Measurements from ENCODE around the gene CXADR.
"Not testable (repeated sequence)": the region's sequence is repeated elsewhere in the genome, so short reads cannot be mapped to it uniquely, and the experiment has no call there.

The CXADR gene

DNA sequence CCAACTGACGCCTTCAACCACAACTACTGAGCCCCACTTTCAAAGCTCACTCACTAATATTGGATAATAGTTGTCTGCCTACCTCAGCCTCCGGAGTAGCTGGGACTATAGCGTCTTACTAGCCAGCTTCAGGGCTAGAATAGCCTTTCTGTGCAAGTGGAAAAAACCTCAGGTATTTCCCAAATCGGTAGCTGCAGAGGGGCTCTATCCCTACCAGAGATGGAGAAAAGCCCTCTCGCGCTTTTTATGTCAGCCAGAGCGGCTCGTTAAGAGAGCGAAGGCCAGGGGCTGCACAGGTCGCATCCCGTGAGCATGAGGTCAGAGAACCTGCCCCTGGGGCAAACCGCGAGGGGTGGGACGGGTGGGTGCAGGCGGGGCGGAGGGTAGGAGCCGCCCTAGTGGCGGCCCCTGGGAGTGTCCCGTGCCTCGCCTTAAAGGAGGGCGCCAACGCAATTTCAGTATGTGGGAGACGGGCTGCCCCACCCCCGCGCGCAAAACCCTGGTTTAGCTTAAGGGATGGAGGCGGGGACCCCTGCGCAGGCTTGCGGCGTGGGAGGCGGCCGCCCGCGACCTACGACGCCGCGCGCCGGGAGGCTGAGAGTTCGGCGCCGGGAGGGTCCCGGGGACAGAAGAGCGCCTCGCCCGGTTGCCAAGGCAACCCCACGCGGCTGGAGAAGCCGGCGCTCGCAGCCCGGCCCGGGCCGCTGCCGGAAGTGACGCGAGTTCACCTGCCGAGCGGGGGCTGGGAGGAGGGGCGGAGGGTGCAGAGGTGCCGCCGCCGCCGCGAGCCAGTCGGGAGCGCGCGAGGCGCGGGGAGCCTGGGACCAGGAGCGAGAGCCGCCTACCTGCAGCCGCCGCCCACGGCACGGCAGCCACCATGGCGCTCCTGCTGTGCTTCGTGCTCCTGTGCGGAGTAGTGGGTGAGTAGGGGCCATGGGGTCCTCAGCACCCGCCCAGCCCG, at the start of gene CXADR:
TSS of gene CXADR (plus strand) at position 791 of the 961 bp plus-strand sequence. CDS start at position 878, 87 bp downstream.
- Histone ChIP-seq H3K4me1 (ENCODE audit: control insufficient read depth, insufficient read depth, low read length) (no peaks in the 10 kb centered on the region), H3K36me3 (ENCODE audit: control insufficient read depth, insufficient read depth, low read length) (no peaks in the 10 kb centered on the region), H3K9ac (ENCODE audit: low read length) (peak within 1 kb of the TSS; percentile 43), H3K27ac (ENCODE audit: low read depth, low read length) (no peak within 1 kb of the TSS), H3K27me3 (ENCODE audit: control insufficient read depth, insufficient read depth, low read length) (no peaks in the 10 kb centered on the region), H3K4me3 (ENCODE audit: low read length) (peak within 1 kb of the TSS; percentile 67)

- Histone ChIP-seq H3K9ac (ENCODE audit: low read length) (no peak overlapping the region), H3K4me1 (ENCODE audit: control insufficient read depth, insufficient read depth, low read length) (no peaks in the 10 kb centered on the region), H3K36me3 (ENCODE audit: control insufficient read depth, insufficient read depth, low read length) (no peaks in the 10 kb centered on the region), H3K27ac (ENCODE audit: low read depth, low read length) (no peak overlapping the region), H3K4me3 (ENCODE audit: low read length) (no peak overlapping the region), H3K27me3 (ENCODE audit: control insufficient read depth, insufficient read depth, low read length) (no peaks in the 10 kb centered on the region)
These were observed 46.7 kb upstream of the CXADR start for GRCh38 chr21:17466166-17466565.

GRCh38 chr21:17467392-17467791, 45.5 kb upstream of the CXADR start:
- H3K27ac ChIP-seq (ENCODE audit: low read depth, low read length), result no peak overlapping the region
- H3K9ac ChIP-seq (ENCODE audit: low read length), result no peak overlapping the region
- no peak overlapping the region for H3K4me3 ChIP-seq (ENCODE audit: low read length)
- no peaks in the 10 kb centered on the region for H3K27me3 ChIP-seq (ENCODE audit: control insufficient read depth, insufficient read depth, low read length)
- H3K36me3 ChIP-seq (ENCODE audit: control insufficient read depth, insufficient read depth, low read length), result no peaks in the 10 kb centered on the region
- H3K4me1 ChIP-seq (ENCODE audit: control insufficient read depth, insufficient read depth, low read length), result no peaks in the 10 kb centered on the region

DNA sequence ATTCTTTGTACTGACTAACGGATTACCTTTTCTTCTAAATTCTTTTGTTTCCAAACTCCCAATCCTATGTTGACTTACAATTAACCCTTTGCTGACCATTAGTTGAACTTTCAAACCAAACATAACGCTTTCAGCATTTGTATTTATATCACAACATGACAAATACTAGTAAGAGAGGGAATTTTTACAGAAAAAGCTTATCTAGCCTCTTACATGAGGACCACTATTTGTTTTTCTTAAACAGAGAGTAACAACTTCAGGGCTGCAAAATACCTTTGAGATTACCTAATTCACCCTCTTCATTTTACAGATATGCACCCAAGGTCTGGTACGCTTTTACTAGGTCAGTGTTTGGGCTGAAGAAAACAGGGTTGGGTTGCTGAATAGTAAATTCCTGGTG, 45.0 kb upstream of the CXADR start:
- Histone ChIP-seq H3K27ac (ENCODE audit: low read depth, low read length) (no peak overlapping the region), H3K9ac (ENCODE audit: low read length) (no peak overlapping the region), H3K4me3 (ENCODE audit: low read length) (no peak overlapping the region), H3K4me1 (ENCODE audit: control insufficient read depth, insufficient read depth, low read length) (no peaks in the 10 kb centered on the region), H3K27me3 (ENCODE audit: control insufficient read depth, insufficient read depth, low read length) (no peaks in the 10 kb centered on the region), H3K36me3 (ENCODE audit: control insufficient read depth, insufficient read depth, low read length) (no peaks in the 10 kb centered on the region)

DNA sequence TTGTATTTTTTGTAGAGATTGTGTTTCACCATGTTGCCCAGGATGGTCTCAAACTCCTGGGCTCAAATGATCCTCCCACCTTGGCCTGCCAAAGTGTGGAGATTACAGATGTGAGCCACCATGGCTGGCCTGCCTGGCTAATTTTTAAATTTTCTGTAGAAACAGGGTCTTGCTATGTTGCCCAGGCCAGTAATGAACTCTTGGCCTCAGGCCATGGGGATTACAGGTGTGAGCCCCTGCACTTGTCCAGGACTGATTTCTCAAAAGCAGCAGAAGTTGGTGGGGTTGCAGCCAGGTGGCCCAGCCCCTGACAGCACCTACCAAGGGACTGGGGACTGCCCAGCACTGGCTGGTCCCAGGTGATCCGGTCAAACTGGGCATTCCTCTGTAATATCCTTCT, 44.1 kb upstream of the CXADR start:
- H3K4me1 ChIP-seq (ENCODE audit: control insufficient read depth, insufficient read depth, low read length), result no peaks in the 10 kb centered on the region
- no peak overlapping the region for H3K9ac ChIP-seq (ENCODE audit: low read length)
- no peaks in the 10 kb centered on the region for H3K36me3 ChIP-seq (ENCODE audit: control insufficient read depth, insufficient read depth, low read length)
- no peak overlapping the region for H3K4me3 ChIP-seq (ENCODE audit: low read length)
- no peak overlapping the region for H3K27ac ChIP-seq (ENCODE audit: low read depth, low read length)
- H3K27me3 ChIP-seq (ENCODE audit: control insufficient read depth, insufficient read depth, low read length), result no peaks in the 10 kb centered on the region

DNA sequence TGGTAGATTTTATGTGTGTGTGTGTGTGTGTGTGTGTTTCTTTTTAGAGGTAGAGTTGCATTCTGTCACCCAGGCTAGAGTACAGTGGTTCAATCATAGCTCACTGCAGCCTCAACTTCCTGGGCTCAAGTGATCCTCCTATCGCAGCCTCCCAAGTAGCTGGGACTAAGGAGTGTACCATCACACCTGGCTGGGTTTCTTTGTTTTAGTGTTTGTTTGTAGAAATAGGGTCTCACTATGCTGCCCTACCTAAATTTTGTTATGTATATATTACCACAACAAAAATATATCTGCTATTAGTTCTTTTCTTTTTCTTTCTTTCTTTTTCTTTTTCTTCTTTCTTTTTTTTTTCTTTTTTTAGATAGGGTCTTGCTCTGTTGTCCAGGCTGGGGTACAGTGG, 43.1 kb upstream of the CXADR start:
- Histone ChIP-seq H3K27ac (ENCODE audit: low read depth, low read length) (no peak overlapping the region), H3K4me1 (ENCODE audit: control insufficient read depth, insufficient read depth, low read length) (no peaks in the 10 kb centered on the region), H3K9ac (ENCODE audit: low read length) (no peak overlapping the region), H3K36me3 (ENCODE audit: control insufficient read depth, insufficient read depth, low read length) (no peaks in the 10 kb centered on the region), H3K27me3 (ENCODE audit: control insufficient read depth, insufficient read depth, low read length) (no peaks in the 10 kb centered on the region), H3K4me3 (ENCODE audit: low read length) (no peak overlapping the region)

DNA sequence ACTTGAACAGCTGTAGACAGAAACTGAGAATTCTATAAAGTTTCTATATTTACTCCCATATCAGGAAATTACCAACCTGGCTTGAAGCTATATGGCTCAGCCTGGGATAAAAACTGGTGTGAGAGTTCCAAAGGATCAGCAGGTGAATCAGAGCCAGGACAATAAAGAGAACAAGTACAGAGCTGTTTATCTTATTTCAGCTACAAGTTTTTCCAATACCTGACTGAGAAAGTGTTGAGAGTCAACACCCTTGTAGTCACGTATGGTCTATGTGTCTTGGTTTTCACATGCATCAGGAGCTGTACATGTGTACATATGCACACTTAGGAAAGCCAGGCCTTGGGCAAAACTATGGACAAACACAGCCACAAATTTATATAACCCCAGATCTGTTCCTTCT, 40.7 kb upstream of the CXADR start:
- Histone ChIP-seq H3K27me3 (ENCODE audit: control insufficient read depth, insufficient read depth, low read length) (no peaks in the 10 kb centered on the region), H3K27ac (ENCODE audit: low read depth, low read length) (no peak overlapping the region), H3K36me3 (ENCODE audit: control insufficient read depth, insufficient read depth, low read length) (no peaks in the 10 kb centered on the region), H3K4me1 (ENCODE audit: control insufficient read depth, insufficient read depth, low read length) (no peaks in the 10 kb centered on the region), H3K9ac (ENCODE audit: low read length) (no peak overlapping the region), H3K4me3 (ENCODE audit: low read length) (no peak overlapping the region)

- H3K4me3 ChIP-seq (ENCODE audit: low read length), result no peak overlapping the region
- H3K36me3 ChIP-seq (ENCODE audit: control insufficient read depth, insufficient read depth, low read length), result no peaks in the 10 kb centered on the region
- H3K27ac ChIP-seq (ENCODE audit: low read depth, low read length), result no peak overlapping the region
- no peaks in the 10 kb centered on the region for H3K4me1 ChIP-seq (ENCODE audit: control insufficient read depth, insufficient read depth, low read length)
- no peak overlapping the region for H3K9ac ChIP-seq (ENCODE audit: low read length)
- no peaks in the 10 kb centered on the region for H3K27me3 ChIP-seq (ENCODE audit: control insufficient read depth, insufficient read depth, low read length)
These were observed 40.1 kb upstream of the CXADR start for GRCh38 chr21:17472592-17473271.

DNA sequence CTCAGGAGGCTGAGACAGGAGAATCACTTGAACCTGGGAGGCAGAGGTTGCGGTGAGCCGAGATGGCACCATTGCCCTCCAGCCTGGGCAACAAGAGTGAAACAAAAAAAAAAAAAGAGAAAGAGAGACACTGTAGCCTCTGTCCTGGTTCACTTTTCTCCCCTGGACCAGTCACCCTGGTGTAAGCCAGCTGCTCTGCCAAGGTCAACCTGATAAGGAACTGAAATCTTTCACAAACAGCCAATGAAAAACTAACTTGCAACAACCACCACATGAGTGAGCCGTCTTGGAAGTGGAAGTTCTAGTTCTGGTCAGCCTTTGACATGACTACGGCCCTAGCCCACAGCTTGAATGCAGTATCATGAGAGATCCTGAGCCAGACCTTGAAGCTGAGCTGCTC, 36.8 kb upstream of the CXADR start:
- H3K27me3 ChIP-seq (ENCODE audit: control insufficient read depth, insufficient read depth, low read length), result no peaks in the 10 kb centered on the region
- no peak overlapping the region for H3K27ac ChIP-seq (ENCODE audit: low read depth, low read length)
- H3K9ac ChIP-seq (ENCODE audit: low read length), result no peak overlapping the region
- no peaks in the 10 kb centered on the region for H3K36me3 ChIP-seq (ENCODE audit: control insufficient read depth, insufficient read depth, low read length)
- H3K4me3 ChIP-seq (ENCODE audit: low read length), result no peak overlapping the region
- no peaks in the 10 kb centered on the region for H3K4me1 ChIP-seq (ENCODE audit: control insufficient read depth, insufficient read depth, low read length)

GRCh38 chr21:17478156-17478555, 34.7 kb upstream of the CXADR start:
- not testable (repeated sequence) for H3K36me3 ChIP-seq (ENCODE audit: control insufficient read depth, insufficient read depth, low read length); H3K27ac ChIP-seq (ENCODE audit: low read depth, low read length); H3K9ac ChIP-seq (ENCODE audit: low read length); H3K4me1 ChIP-seq (ENCODE audit: control insufficient read depth, insufficient read depth, low read length); H3K27me3 ChIP-seq (ENCODE audit: control insufficient read depth, insufficient read depth, low read length); H3K4me3 ChIP-seq (ENCODE audit: low read length)

DNA sequence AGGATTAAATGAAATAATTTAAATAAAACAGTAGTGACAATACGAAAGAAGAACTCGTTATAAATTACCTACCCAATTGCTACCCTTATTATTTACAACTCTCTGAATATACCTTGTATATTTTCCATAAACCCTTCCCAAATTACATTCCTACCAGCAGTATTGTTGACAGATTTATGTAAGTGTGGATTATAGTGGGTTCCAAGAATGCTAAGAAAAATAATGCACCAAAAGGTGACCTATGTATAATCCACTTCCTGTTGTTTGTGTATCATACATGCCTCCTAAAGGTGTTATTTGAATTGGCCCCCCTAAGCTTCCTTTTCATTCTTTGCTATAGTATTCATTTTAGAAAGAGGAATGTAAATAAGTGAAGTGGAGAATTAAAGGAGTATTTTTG, 33.2 kb upstream of the CXADR start:
- Histone ChIP-seq H3K4me1 (ENCODE audit: control insufficient read depth, insufficient read depth, low read length) (no peaks in the 10 kb centered on the region), H3K36me3 (ENCODE audit: control insufficient read depth, insufficient read depth, low read length) (no peaks in the 10 kb centered on the region), H3K4me3 (ENCODE audit: low read length) (no peak overlapping the region), H3K27me3 (ENCODE audit: control insufficient read depth, insufficient read depth, low read length) (no peaks in the 10 kb centered on the region), H3K27ac (ENCODE audit: low read depth, low read length) (no peak overlapping the region), H3K9ac (ENCODE audit: low read length) (no peak overlapping the region)

DNA sequence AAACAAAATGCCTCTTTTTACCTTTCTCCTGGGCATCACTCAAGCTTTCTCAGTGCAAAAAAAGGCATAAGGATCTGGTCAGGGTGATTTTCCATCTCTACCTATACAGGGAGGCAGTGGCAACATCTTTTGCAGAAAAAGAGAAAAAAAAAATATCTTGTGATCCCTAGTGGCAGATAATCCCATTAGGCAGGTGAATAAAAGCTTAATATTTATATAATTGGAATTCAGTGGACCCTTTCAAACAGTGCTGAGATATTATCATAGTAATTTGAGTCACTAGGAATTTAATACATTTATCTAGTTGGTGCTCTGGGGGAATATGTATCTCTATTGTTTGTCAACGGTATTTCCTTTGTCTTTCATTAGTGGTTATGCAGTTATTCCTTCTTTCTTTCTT, 29.9 kb upstream of the CXADR start:
- no peaks in the 10 kb centered on the region for H3K27me3 ChIP-seq (ENCODE audit: control insufficient read depth, insufficient read depth, low read length)
- H3K36me3 ChIP-seq (ENCODE audit: control insufficient read depth, insufficient read depth, low read length), result no peaks in the 10 kb centered on the region
- no peak overlapping the region for H3K27ac ChIP-seq (ENCODE audit: low read depth, low read length)

More for the DNA sequence above, 29.9 kb upstream of the CXADR start:
- no peak overlapping the region for H3K9ac ChIP-seq (ENCODE audit: low read length)
- no peak overlapping the region for H3K4me3 ChIP-seq (ENCODE audit: low read length)
- H3K4me1 ChIP-seq (ENCODE audit: control insufficient read depth, insufficient read depth, low read length), result no peaks in the 10 kb centered on the region

Data from rectal smooth muscle tissue (tissue), 1 donor.